Testis (tissue), 2 donors: Measurements from ENCODE around the gene SPECC1L.
"Not testable (repeated sequence)": the region's sequence is repeated elsewhere in the genome, so short reads cannot be mapped to it uniquely, and the experiment has no call there.

Experiments used
- POLR2A ChIP-seq: fragments of 450-650 bp; IDR thresholded peaks from one replicate; pipeline ENCODE4 v1.6.1; 2017; ENCODE audit warnings: antibody characterized with exemption, mild to moderate bottlenecking, moderate library complexity
- TF ChIP-seq, protein P1 (sequence below), 3 experiments: fragments of 450-650 bp in 2 of 3; fragments of 200-600 bp in 1 of 3; sonication (generic) in 1 of 3; IDR thresholded peaks; one replicate each; pipeline ENCODE4 v1.5.1; 2016 to 2019; ENCODE audit warnings: antibody characterized with exemption in 3 of 3, mild to moderate bottlenecking in 2 of 3, moderate library complexity in 1 of 3

DNA sequence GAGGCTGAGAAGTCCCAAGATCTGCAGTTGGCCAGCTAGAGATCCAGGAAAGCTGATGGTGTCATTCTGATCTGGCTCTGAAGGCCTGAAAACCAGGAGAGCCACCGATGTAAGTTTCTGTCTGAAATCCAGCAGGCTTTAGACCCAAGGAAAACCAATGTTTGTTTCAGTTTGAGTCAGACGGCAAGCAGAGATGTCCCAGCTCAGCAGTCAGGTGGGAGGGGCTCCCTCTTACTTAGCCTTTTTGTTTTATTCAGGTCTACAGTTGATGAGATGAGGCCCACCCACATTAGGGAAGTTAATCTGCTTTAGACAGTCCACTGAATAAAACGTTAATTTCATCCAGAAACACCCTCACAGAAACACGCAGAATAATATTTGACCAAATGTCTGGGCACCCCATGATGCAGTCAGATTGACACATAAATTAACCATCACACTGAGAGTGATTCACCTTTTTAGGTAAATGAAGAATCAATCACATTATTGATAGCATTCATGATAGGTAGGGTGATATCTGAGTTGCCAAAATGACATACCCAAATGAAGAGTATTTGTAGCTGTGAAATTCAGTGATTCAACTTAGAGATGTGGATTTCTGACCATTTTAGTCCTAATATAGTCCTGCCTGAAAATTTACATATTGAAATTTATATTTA lies 28.0 kb downstream of the SPECC1L start:
- TF ChIP-seq, protein P1, sequence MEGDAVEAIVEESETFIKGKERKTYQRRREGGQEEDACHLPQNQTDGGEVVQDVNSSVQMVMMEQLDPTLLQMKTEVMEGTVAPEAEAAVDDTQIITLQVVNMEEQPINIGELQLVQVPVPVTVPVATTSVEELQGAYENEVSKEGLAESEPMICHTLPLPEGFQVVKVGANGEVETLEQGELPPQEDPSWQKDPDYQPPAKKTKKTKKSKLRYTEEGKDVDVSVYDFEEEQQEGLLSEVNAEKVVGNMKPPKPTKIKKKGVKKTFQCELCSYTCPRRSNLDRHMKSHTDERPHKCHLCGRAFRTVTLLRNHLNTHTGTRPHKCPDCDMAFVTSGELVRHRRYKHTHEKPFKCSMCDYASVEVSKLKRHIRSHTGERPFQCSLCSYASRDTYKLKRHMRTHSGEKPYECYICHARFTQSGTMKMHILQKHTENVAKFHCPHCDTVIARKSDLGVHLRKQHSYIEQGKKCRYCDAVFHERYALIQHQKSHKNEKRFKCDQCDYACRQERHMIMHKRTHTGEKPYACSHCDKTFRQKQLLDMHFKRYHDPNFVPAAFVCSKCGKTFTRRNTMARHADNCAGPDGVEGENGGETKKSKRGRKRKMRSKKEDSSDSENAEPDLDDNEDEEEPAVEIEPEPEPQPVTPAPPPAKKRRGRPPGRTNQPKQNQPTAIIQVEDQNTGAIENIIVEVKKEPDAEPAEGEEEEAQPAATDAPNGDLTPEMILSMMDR (IDR thresholded peaks at IDR 0.05), result not testable (repeated sequence)
- TF ChIP-seq POLR2A, result not testable (repeated sequence)
